RWPE2 (cell line): ENCODE results near the gene NFASC.

Source experiments
- ATAC-seq: fragments of 200-7000 bp; cut with Tn5 transposase; 3 replicates; pipeline ENCODE4 v1.9.1; 2021; ENCODE audit warnings: low read depth
- DNase-seq: peaks from one replicate; pipeline ENCODE4 v3.0.0-alpha.2; 2020; ENCODE audit warnings: low spot score
- H3K27ac ChIP-seq: fragments of 450-650 bp; 2 replicates; pipeline ENCODE4 v1.5.1; 2017; ENCODE audit warnings: mild to moderate bottlenecking; ENCODE audit not compliant: poor library complexity, severe bottlenecking
- H3K27me3 ChIP-seq: fragments of 250-450 bp; sonication (Bioruptor Pico); 2 replicates; pipeline ENCODE4 v1.5.1; 2021; ENCODE audit warnings: mild to moderate bottlenecking, moderate library complexity; ENCODE audit not compliant: insufficient read depth, poor library complexity, severe bottlenecking
- H3K36me3 ChIP-seq: fragments of 250-450 bp; sonication (Bioruptor Pico); 2 replicates; pipeline ENCODE4 v1.5.1; 2020; ENCODE audit warnings: low read depth, mild to moderate bottlenecking, moderate library complexity
- H3K4me1 ChIP-seq: fragments of 250-450 bp; sonication (Bioruptor Pico); 2 replicates; pipeline ENCODE4 v1.5.1; 2021; ENCODE audit warnings: mild to moderate bottlenecking, moderate library complexity; ENCODE audit not compliant: insufficient read depth, poor library complexity, severe bottlenecking
- H3K4me3 ChIP-seq: fragments of 250-450 bp; sonication (Bioruptor Pico); 2 replicates; pipeline ENCODE4 v1.5.1; 2021; ENCODE audit warnings: mild to moderate bottlenecking, moderate library complexity; ENCODE audit not compliant: severe bottlenecking
- H3K9me3 ChIP-seq: fragments of 250-450 bp; sonication (Bioruptor Pico); 2 replicates; pipeline ENCODE4 v1.5.1; 2021; ENCODE audit warnings: mild to moderate bottlenecking, moderate library complexity; ENCODE audit not compliant: severe bottlenecking
- TF ChIP-seq, protein P1 (sequence below): fragments of 450-650 bp; IDR thresholded peaks from one replicate; pipeline ENCODE4 v1.5.1; 2017; ENCODE audit warnings: mild to moderate bottlenecking, moderate library complexity; ENCODE audit not compliant: poor library complexity, severe bottlenecking

NFASC gene

DNA sequence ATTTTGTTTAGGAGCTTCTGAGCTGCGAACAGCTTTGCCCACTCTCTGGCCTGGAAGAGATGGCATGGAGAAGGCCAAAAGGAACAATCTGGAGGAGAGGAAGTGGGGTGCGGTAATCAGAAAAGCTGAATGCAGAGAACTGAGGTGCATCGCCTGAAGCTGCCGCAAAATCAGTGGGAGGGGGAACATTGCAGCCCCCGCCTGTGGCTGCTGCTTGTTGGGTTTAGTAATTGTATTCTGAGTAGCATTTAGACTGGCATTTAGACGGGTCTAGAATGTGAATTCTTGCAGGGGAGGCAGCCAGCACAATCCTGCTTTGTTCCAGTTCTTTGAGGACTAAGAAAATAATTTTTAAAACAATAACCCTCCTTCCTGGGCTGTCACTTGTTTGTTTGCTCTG lies 25.4 kb downstream of the NFASC start:
- no peak for DNase-seq
- Histone ChIP-seq H3K4me3 (no peak overlapping the region), H3K27me3 (peaks cover 14% of the 10 kb centered on the region), H3K9me3 (no peaks in the 10 kb centered on the region), H3K27ac (no peak overlapping the region), H3K4me1 (no peaks in the 10 kb centered on the region), H3K36me3 (no peaks in the 10 kb centered on the region)
- ATAC-seq, result no peak
- TF ChIP-seq, protein P1, sequence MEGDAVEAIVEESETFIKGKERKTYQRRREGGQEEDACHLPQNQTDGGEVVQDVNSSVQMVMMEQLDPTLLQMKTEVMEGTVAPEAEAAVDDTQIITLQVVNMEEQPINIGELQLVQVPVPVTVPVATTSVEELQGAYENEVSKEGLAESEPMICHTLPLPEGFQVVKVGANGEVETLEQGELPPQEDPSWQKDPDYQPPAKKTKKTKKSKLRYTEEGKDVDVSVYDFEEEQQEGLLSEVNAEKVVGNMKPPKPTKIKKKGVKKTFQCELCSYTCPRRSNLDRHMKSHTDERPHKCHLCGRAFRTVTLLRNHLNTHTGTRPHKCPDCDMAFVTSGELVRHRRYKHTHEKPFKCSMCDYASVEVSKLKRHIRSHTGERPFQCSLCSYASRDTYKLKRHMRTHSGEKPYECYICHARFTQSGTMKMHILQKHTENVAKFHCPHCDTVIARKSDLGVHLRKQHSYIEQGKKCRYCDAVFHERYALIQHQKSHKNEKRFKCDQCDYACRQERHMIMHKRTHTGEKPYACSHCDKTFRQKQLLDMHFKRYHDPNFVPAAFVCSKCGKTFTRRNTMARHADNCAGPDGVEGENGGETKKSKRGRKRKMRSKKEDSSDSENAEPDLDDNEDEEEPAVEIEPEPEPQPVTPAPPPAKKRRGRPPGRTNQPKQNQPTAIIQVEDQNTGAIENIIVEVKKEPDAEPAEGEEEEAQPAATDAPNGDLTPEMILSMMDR, result no peak

DNA sequence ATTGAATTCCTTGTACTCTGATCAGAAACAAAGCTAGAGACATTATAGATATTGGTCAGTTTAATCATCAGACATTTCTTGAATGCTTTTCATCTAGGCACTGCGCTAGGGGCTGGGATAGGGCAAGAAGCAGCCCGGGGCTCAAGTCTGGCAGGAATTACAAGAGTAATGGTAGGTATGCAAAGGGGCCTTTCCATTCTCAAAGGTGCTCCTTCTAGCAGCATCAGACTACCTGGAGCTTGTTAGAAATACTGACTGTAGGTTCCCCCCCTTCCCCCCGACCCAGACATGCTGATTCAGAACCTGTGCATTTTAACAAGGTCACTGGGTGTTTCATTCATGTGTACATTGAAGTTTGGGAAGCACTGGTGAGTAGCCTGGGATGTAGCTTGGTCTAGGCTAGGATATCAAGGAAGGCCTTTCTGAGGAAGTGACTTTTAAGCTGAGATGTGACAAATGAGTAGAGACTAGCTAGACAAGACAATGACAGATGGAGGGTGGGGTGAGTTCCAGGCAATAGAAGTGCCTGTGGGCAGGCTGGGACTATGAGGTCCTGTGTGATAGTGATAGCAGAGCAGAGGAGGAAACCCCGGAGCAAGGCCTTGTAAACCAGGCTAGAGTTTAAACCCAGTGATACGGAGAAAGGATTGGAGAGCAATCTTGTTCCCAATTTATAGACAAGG lies 26.3 kb downstream of the NFASC start:
- Histone ChIP-seq H3K27me3 (peaks cover 14% of the 10 kb centered on the region), H3K9me3 (no peaks in the 10 kb centered on the region), H3K36me3 (no peaks in the 10 kb centered on the region), H3K27ac (no peak overlapping the region), H3K4me3 (no peak overlapping the region), H3K4me1 (no peaks in the 10 kb centered on the region)
- DNase-seq (no peak), ATAC-seq (no peak)
- TF ChIP-seq, protein P1, result no peak

DNA sequence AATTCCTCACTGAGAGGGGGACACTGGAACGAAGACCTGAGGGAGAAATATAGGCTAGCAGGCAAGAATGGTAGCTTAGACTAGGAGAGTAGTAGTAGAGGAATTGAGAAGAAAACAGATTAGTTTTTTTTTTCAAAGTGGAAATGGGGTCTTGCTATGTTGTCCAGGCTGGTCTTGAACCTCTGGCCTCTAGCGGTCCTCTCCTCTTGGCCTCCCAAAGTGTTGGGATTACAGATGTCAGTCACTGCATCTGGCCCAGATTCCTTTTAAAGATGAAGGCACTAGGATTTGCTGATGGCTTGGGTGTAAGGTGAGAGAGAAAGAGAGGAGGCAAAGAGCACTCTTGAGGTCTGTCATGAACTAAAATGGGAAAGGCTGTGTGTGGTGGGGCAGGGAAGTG lies 30.1 kb downstream of the NFASC start:
- Histone ChIP-seq H3K4me1 (no peaks in the 10 kb centered on the region), H3K27ac (no peak overlapping the region), H3K27me3 (peaks cover 11% of the 10 kb centered on the region), H3K4me3 (no peak overlapping the region), H3K36me3 (no peaks in the 10 kb centered on the region), H3K9me3 (no peaks in the 10 kb centered on the region)
- TF ChIP-seq, protein P1, result no peak
- DNase-seq (no peak), ATAC-seq (no peak)

DNA sequence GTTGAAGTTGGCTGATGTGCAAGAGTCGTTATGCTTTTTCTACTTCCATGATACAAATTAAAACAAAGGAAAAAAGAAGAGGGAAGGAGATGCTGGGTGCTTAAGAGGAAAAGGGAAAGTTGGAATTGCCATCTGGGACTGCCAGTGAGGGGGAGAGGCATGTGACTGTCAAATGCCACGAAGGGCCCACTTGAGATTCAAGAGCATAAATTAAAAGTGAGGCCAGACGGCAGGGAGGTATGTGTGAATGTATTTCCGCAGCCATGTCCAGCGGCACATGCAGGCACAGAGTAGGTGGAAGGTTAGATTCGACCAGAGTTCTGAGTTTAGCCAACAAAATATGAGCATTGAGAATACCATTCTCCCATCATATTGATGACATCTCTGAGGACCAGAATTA lies 32.0 kb downstream of the NFASC start:
- Histone ChIP-seq H3K4me3 (no peak overlapping the region), H3K36me3 (no peaks in the 10 kb centered on the region), H3K9me3 (no peaks in the 10 kb centered on the region), H3K27me3 (peaks cover 8% of the 10 kb centered on the region), H3K27ac (no peak overlapping the region), H3K4me1 (no peaks in the 10 kb centered on the region)
- ATAC-seq (no peak), DNase-seq (no peak)
- TF ChIP-seq, protein P1, result no peak

DNA sequence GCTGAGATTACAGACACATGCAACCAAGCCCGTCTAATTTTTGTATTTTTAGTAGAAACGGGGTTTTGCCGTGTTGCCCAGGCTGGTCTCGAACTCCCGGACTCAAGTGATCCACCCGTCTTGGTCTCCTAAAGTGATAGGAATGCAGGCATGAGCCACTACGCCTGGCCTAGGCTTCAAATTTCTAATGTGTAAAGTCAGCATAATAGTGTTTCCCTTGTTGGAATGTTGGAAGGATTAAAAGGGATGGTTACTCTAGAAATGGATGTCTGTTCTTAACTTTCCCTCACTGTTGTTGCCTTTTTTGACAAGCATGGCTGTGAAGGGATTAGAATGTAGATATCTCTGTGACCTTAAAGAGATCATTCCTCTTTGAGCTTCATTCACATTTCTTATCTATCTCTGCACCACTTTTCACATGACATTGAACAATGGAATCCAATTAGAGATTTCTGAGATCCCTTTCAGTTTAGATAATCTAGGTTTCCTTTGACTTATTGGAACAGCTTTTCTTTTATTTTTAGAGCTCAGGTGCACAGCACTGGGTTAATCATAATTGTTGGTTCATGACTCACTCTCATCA lies 33.7 kb downstream of the NFASC start:
- Histone ChIP-seq H3K27me3 (peaks cover 8% of the 10 kb centered on the region), H3K4me1 (no peaks in the 10 kb centered on the region), H3K4me3 (no peak overlapping the region), H3K36me3 (no peaks in the 10 kb centered on the region), H3K9me3 (no peaks in the 10 kb centered on the region), H3K27ac (no peak overlapping the region)
- ATAC-seq, result no peak
- TF ChIP-seq, protein P1, result no peak
- DNase-seq, result no peak
